Measurements from ENCODE around the gene SRPRB.

DNA sequence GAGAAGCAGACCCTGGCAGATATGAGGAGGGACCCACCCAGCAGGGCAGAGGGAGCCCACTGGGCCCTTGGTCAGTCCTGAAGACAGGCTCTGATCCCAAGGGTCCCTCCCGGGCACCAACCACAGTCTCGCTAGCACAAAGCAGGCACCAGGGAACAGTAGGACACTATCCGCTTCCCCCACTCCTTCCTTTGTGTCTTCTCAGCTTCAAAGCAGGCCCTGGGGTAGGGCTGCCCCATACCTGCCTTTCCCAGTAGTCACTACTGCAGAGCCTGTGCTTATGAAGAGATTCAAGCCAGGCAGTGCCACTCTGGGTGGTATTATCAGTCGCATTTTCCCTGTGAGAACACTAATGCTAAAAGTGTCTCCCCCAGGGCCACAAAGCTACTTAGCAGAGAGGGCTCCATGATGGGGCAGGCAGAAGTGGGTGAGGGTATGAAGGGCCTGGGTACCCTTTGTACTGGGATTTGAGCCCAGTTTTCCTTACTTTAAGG lies 32.7 kb downstream of the SRPRB start:
- TF ChIP-seq CTCF (conservative IDR thresholded peaks at IDR 0.05) (no peak), ZFX (IDR thresholded peaks at IDR 0.05) (no peak)
